Neuron (in vitro differentiated cells): ENCODE results near the gene VSIG10L2.

Experiments used
- H2AFZ ChIP-seq: one replicate; pipeline ENCODE4 v1.6.1; 2013; ENCODE audit warnings: low read depth, mild to moderate bottlenecking, inconsistent platforms, low read length, moderate library complexity
- H3K27me3 ChIP-seq: one replicate; pipeline ENCODE4 v1.6.1; 2013; ENCODE audit warnings: low read length; ENCODE audit not compliant: insufficient read depth
- H3K36me3 ChIP-seq: one replicate; pipeline ENCODE4 v1.6.1; 2013; ENCODE audit warnings: low read length; ENCODE audit not compliant: insufficient read depth
- H3K4me1 ChIP-seq: one replicate; pipeline ENCODE4 v1.6.1; 2013; ENCODE audit warnings: low read length; ENCODE audit not compliant: insufficient read depth
- H3K4me3 ChIP-seq: 2 replicates; pipeline ENCODE4 v1.5.1; 2013; ENCODE audit warnings: mild to moderate bottlenecking, low read length, moderate library complexity
- H3K9me3 ChIP-seq: one replicate; pipeline ENCODE4 v1.6.1; 2013; ENCODE audit warnings: low read length

VSIG10L2 gene

DNA sequence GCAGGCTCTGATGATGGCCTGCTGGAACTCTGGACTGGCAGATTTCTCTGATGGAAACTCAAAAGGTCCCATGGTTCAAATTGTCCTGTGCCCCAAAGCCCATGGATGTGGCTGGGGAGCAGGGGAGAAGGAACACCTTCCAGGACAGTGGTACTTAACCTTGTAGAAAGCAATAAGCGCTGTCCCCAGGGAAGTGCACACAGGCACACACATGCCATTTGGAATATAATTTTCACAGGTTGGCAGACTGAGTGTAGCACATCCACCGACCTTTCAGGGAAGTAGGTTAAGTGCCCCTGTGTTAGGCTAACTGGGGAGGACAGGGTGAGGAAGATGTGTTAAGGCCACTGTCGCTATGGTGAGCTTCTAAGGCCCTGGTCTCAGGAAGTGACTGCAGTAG, 23.7 kb upstream of the VSIG10L2 start:
- H3K4me1 ChIP-seq = no peaks in the 10 kb centered on the region
- no peaks in the 10 kb centered on the region for H3K36me3 ChIP-seq
- H3K4me3 ChIP-seq = no peak overlapping the region
- no peaks in the 10 kb centered on the region for H3K27me3 ChIP-seq
- H3K9me3 ChIP-seq = no peaks in the 10 kb centered on the region
- no peak overlapping the region for H2AFZ ChIP-seq

DNA sequence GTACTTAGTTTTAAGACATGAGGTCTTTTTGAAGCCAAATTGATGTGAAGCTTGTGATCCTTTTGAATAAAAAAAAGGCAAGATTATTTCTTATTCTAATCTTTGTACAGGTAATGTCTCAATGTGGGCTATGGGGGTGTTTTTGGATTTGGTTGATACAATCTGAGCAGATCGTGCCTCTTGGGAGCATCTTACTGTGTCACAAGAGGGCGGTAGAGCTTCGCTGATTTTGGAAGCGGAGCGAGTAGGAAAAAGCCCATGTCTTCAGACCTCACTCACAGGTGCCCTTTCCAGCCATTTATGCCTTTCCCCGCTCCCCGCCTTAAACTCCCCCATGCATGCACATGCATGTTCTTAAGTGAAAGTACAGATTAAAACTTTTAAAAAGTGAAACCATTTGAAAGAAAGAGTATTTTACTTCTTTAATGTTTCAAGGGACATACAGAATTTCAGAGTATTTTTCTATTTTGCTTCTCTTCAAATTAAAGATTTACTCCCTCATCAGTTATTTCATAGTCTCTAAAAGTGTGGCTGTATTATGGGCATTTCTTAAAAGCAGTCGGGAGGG, 22.7 kb upstream of the VSIG10L2 start:
- H3K27me3 ChIP-seq = no peaks in the 10 kb centered on the region
- H3K4me3 ChIP-seq = no peak overlapping the region

DNA sequence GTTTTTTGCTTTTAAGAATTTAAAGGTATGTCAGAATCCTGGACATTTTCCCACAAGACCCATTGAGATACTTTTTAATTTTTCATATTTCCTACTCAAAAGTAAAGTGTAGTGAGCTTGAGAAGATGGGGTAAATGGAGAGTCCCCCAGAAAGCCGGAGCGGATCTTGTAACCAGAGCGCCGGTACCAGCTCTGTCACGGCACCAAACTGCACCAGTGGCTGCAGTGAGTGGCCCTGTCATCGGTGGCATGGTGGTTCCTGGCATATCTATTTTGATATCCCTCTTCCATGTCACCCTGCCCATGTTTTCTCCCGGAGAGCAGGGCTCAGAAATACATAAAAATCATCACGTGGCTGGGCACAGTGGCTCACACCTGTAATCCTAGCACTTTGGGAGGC, 22.2 kb upstream of the VSIG10L2 start:
- no peaks in the 10 kb centered on the region for H3K9me3 ChIP-seq
- no peak overlapping the region for H2AFZ ChIP-seq
- H3K4me1 ChIP-seq = no peaks in the 10 kb centered on the region
- no peak overlapping the region for H3K4me3 ChIP-seq
- no peaks in the 10 kb centered on the region for H3K27me3 ChIP-seq
- no peaks in the 10 kb centered on the region for H3K36me3 ChIP-seq

More for the DNA sequence above, 22.7 kb upstream of the VSIG10L2 start:
- no peaks in the 10 kb centered on the region for H3K4me1 ChIP-seq
- H3K9me3 ChIP-seq = no peaks in the 10 kb centered on the region
- H2AFZ ChIP-seq = no peak overlapping the region
- H3K36me3 ChIP-seq = no peaks in the 10 kb centered on the region

DNA sequence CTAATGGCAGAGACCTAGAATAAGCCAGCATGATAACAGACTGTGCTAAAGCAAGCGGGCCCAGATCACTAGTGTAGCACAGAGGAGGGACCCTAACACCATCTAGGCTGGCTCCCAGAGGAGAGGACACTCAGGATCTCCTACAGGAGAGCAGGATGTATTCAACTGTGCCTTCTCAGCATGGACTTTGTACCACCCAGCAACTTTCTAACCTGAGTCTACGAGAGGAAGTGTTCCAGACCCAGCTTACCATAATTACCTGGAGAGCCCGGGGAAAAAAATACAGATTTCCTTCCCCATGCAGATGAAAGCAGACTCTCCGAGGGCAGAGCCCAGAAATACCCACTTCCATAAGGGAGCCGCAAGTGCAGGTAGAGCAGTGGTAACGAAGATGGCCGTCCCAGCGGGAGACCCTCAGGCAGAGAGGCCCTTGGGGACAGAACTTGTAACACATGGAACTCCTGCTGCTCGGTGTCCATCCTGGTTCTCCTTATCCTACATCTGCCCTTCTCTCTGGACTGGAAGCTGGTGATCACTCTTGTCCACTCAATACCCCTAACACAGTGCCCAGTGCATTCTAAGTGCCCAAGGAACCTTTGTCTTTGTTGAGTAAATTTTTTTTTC, 21.3 kb upstream of the VSIG10L2 start:
- no peak overlapping the region for H2AFZ ChIP-seq

DNA sequence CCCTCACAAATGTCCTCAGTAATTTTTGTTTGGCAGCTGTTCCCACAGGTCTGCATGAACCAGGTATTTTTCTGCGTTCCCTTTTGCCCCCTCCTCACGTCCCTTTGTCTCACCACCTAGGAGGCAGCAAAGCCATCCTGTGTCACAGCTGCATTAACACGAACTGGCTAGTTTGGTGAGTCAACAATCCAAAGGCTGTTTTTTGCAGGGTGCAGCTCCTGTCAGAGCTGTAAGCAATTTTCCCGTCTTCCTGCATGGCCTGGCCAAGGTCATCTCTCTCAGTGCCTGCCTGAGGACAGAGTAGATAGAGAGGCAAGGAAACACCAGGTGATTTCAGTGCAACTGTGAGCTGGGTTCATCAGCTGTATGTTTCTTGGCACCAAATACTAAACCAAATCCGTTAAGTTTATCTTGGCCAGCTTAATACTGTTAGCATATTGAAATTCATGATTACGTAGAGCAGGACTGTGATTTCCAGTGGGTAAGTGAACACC, 20.6 kb upstream of the VSIG10L2 start:
- Histone ChIP-seq H3K36me3 (no peaks in the 10 kb centered on the region), H3K9me3 (no peaks in the 10 kb centered on the region), H3K4me3 (no peak overlapping the region), H3K4me1 (no peaks in the 10 kb centered on the region), H2AFZ (no peak overlapping the region), H3K27me3 (no peaks in the 10 kb centered on the region)

More for the DNA sequence above, 21.3 kb upstream of the VSIG10L2 start:
- Histone ChIP-seq H3K27me3 (no peaks in the 10 kb centered on the region), H3K4me3 (no peak overlapping the region), H3K36me3 (no peaks in the 10 kb centered on the region), H3K4me1 (no peaks in the 10 kb centered on the region), H3K9me3 (no peaks in the 10 kb centered on the region)

DNA sequence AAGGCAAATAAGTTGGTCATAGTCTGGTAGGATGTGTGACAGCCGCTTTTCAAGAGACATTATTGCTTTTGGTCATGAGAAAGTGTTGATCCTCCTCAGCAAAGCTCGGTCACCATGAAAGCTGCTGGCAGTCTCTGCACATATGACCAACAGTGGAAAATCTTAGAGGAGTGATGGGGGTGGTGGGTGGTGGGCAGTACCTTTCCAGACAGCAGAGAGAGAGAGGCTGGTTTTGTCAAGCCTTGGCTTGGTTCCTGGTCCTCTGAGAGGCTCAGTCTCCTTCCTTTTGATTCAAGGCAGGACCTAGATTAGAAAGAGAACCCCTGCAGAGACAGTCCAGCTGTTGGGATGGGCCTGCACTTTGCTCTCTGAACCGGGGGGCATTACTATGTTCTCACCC, 20.0 kb upstream of the VSIG10L2 start:
- Histone ChIP-seq H2AFZ (no peak overlapping the region), H3K36me3 (no peaks in the 10 kb centered on the region), H3K27me3 (no peaks in the 10 kb centered on the region), H3K9me3 (no peaks in the 10 kb centered on the region), H3K4me3 (no peak overlapping the region), H3K4me1 (no peaks in the 10 kb centered on the region)

DNA sequence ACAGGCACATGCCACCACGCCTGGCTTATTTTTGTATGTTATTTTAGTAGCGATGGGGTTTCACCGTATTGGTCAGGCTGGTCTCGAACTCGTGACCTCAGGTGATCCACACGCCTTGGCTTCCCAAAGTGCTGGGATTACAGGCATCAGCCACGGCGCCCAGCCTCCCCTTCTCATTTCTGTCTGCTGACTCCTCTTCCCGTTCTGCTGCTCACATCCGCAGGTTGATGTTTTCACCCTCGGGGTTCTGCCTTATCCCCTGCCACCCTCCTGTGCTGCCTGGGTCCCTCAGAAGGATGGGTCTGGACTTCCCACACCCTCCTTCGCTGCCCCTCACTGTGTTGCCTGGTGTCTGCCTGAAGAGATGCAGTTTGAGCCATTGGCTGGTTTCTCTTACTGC, 19.2 kb upstream of the VSIG10L2 start:
- Histone ChIP-seq H3K4me3 (no peak overlapping the region), H3K4me1 (no peaks in the 10 kb centered on the region), H3K9me3 (no peaks in the 10 kb centered on the region), H3K27me3 (no peaks in the 10 kb centered on the region), H3K36me3 (no peaks in the 10 kb centered on the region), H2AFZ (no peak overlapping the region)

DNA sequence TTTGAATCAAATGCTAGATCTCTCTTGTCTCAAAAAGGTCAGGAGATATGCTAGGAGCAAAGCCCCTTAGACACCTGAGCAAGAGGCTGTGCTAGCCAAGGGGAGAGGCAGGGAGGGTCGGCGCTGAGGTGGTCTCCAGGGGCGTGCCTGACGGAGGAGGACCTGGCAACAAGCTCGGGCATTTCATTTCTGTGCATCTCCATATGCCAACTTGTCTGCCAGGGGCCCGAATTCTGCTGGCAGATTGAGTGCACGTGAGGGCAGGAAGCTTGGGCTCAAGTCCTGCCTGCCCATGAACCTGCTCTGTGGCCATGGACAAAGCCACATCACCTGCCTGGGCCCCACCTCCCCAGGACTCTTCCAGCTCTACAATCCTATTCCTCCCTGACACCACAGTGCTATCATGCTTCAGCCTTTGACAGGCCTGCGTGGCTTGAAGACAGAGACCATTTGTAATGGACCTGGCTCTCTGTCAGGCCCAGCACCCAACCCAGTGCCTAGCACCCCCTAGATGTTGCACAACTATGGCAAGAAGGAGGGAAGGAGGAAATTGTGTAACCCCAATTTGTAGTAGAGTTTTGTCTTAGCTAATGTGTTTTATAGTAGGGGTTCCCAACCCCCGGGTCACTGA, 16.3 kb upstream of the VSIG10L2 start:
- H3K4me3 ChIP-seq = no peak overlapping the region
- H3K36me3 ChIP-seq = no peaks in the 10 kb centered on the region
- no peaks in the 10 kb centered on the region for H3K4me1 ChIP-seq
- H3K9me3 ChIP-seq = no peaks in the 10 kb centered on the region
- no peak overlapping the region for H2AFZ ChIP-seq
- peaks cover 11% of the 10 kb centered on the region for H3K27me3 ChIP-seq

DNA sequence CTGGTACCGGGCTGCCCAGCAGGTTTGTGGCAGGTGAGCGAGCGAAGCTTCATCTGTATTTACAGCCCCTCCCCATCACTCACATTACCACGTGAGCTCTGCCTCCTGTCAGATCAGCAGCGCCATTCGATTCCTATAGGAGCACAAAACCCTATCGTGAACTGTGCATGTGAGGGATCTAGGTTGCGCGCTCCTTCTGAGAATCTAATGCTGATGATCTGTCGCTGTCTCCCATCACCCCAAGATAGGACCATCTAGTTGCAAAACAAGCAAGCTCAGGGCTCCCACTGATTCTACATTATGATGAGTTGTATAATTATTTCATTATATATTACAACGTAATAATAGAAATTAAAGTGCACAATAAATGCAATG, 15.8 kb upstream of the VSIG10L2 start:
- no peak overlapping the region for H2AFZ ChIP-seq
- peaks cover 11% of the 10 kb centered on the region for H3K27me3 ChIP-seq
- H3K9me3 ChIP-seq = no peaks in the 10 kb centered on the region
- no peak overlapping the region for H3K4me3 ChIP-seq
- H3K36me3 ChIP-seq = no peaks in the 10 kb centered on the region
- no peaks in the 10 kb centered on the region for H3K4me1 ChIP-seq

DNA sequence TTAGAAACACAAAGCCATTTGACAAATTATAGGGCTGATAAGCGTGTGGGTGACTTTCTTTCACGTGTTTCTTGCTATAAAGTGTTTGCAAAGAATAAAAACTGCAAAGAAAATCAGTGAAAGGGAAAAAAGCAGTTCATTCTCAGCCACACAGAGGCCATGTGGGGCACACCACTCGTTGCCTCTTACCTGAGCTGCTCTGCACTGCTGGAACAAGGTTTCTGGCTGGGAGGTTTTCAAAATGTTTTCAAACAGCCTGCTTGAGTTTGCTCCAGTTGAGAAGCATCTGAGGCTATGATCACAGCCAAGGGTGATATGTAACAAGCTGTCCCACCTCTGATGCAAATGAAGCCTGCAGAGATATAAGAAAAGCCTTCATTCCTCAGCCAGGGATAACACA, 14.7 kb upstream of the VSIG10L2 start:
- H2AFZ ChIP-seq = no peak overlapping the region
- no peaks in the 10 kb centered on the region for H3K4me1 ChIP-seq
- no peaks in the 10 kb centered on the region for H3K9me3 ChIP-seq
- H3K4me3 ChIP-seq = no peak overlapping the region
- H3K36me3 ChIP-seq = no peaks in the 10 kb centered on the region
- H3K27me3 ChIP-seq = peaks cover 11% of the 10 kb centered on the region

DNA sequence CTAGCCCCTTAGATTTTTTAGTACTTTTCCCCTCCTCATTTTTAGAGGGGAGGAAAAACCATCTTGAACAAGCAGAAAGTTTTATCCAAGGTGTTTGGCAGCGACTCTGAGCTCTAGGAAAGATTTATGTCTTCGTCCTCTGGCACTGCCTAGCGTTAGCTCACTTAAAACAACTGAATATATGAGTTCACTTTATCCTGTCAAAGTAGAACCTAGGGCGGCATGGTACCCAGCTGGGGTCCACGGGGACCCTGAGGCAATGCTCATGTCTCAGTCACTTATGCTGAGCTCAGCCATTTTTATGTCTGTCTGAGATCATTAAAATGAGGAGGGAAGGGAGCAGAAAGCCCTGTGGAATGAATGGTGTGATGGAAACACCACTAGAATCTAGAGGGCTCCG, 14.2 kb upstream of the VSIG10L2 start:
- H3K4me3 ChIP-seq = no peak overlapping the region
- H3K4me1 ChIP-seq = no peaks in the 10 kb centered on the region
- H2AFZ ChIP-seq = no peak overlapping the region
- no peaks in the 10 kb centered on the region for H3K9me3 ChIP-seq
- no peaks in the 10 kb centered on the region for H3K36me3 ChIP-seq
- peaks cover 11% of the 10 kb centered on the region for H3K27me3 ChIP-seq

DNA sequence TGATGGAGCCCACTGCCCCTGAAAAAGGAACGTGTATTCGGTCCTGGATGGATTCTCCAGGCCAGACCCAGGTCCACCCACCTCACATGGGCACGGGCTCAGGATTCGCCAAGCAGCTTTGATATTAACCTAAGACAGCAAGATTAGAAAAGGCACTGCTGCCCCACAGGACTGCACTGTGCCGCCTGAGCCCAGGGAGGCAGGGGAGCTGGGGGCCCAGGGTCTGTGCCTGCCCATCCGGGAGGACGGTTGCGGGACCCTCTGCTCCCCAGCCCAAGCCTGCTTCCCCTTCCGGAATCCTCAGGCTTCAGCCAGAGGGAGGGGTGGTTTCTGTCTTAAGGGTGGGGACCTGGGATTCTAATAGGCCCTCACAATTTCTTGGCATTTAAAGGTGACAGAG, 13.5 kb upstream of the VSIG10L2 start:
- Histone ChIP-seq H3K9me3 (no peaks in the 10 kb centered on the region), H2AFZ (no peak overlapping the region), H3K4me1 (no peaks in the 10 kb centered on the region), H3K36me3 (no peaks in the 10 kb centered on the region), H3K27me3 (peaks cover 11% of the 10 kb centered on the region), H3K4me3 (no peak overlapping the region)

DNA sequence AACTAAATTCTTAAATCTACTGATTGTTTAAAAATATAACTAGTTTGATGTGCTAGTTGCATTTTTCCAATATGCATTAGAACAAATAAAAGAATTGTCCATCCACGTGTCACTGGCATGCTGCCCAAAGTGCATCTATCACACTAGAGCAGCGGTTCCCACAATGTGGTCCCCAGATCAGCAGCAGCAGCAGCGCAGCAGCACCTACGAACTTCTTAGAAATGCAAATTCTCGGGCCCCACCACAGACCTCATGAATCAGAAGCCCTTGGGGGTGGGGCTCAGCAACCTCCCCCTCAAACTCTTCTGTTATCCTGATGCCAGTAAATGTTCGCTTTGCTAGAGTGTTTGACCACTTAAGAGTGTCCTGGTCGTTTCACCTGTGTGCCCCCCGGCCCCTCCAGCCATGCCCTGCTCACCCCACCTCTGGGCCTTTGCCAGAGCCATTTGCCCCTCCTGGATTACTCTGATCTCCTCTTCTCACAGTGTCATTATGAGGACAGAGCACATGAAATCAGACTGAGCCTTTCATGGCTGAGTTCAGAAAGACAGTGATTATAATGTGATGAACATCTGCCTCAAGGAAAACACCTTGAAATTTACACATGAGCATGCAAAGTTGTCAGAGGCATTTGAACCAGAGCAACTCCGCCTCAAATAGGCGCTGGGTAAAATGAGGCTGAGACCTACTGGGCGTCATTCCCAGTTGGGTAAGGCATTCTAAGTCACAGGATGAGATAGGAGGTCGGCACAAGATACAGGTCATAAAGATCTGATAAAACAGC, 12.6 kb upstream of the VSIG10L2 start:
- Histone ChIP-seq H3K9me3 (no peaks in the 10 kb centered on the region), H3K4me1 (no peaks in the 10 kb centered on the region), H2AFZ (no peak overlapping the region), H3K36me3 (no peaks in the 10 kb centered on the region), H3K4me3 (no peak overlapping the region), H3K27me3 (peaks cover 11% of the 10 kb centered on the region)
